K562 (cell line): ENCODE results near the gene GSK3B. TPM values are rescaled to one million over a fixed set of nuclear protein-coding genes. Genes with fewer than 3 reads are reported as not detected.
A peak's percentile ranks its signal among the peaks of the same experiment; 100 is the strongest.

ENCODE experiments used
- ATAC-seq: fragments of 200-7000 bp; cut with Tn5 transposase; 3 replicates; pipeline ENCODE4 v1.9.1; 2020; ENCODE audit warnings: moderate library complexity
- BruUV-seq: library from RNA; stranded (reverse); fragments of 400-500 nt; replicated peaks from 2 replicates; lab custom pipeline; 2021; lab: Mats Ljungman, UMichigan
- CTCF ChIA-PET: fragments of 300-600 bp; formaldehyde crosslinking; extraction: SDS; loops from one replicate; lab custom pipeline; 2021; ENCODE audit warnings: low intra/inter-chr PET ratio; lab: Yijun Ruan, JAX
- POLR2A ChIA-PET: fragments of 300-600, 350-650 bp; sonication (Branson Sonifier 250); formaldehyde crosslinking; extraction: SDS; loops from one replicate; lab custom pipeline; 2021; ENCODE audit warnings: antibody characterized with exemption, inconsistent platforms; lab: Yijun Ruan, JAX
- DNase-seq, 4 experiments: peaks; one replicate each; pipeline versions ENCODE4 v3.0.0 to v3.0.0-alpha.2; 2011 to 2018; ENCODE audit warnings: low spot score in 3 of 4, mixed read lengths in 3 of 4; ENCODE audit errors: extremely low read depth in 1 of 4
- FAIRE-seq: peaks from 2 replicates; lab custom pipeline; 2011; peaks lifted over from hg19 to GRCh38; lab: Jason Lieb, UNC
- H2AFZ ChIP-seq: 2 replicates; pipeline ENCODE4 v1.6.0; 2011; ENCODE audit warnings: low read depth, low read length, control low read depth, inconsistent platforms
- H3K27ac ChIP-seq: fragments of 200-600 bp; 3 replicates; pipeline ENCODE4 v1.8.0; 2011; ENCODE audit warnings: low read depth, mild to moderate bottlenecking, control low read depth, inconsistent platforms, low read length, moderate library complexity, mixed read lengths; ENCODE audit errors: extremely low read depth
- H3K27me3 ChIP-seq, 2 experiments: fragments of 300-600 bp in 1 of 2; 2 replicates in 1 of 2; 3 replicates in 1 of 2; pipeline versions ENCODE4 v1.6.0 to v1.8.0; 2011; ENCODE audit warnings: inconsistent platforms in 2 of 2, low read length in 2 of 2, mild to moderate bottlenecking in 1 of 2, mixed read lengths in 1 of 2, moderate library complexity in 1 of 2; ENCODE audit not compliant: control insufficient read depth in 2 of 2, insufficient read depth in 2 of 2
- H3K36me3 ChIP-seq: fragments of 300-600 bp; 3 replicates; pipeline ENCODE4 v1.8.0; 2011; ENCODE audit warnings: mild to moderate bottlenecking, low read length, inconsistent platforms; ENCODE audit not compliant: control insufficient read depth, insufficient read depth
- H3K4me1 ChIP-seq, 2 experiments: fragments of 200-600 bp in 1 of 2; replicated peaks in 1 of 2; 2 replicates in 1 of 2; 3 replicates in 1 of 2; pipeline versions ENCODE4 v1.5.1 to v1.8.0; 2011; ENCODE audit warnings: inconsistent platforms in 2 of 2, low read length in 2 of 2, mild to moderate bottlenecking in 1 of 2, mixed read lengths in 1 of 2, moderate library complexity in 1 of 2; ENCODE audit not compliant: control insufficient read depth in 2 of 2, insufficient read depth in 2 of 2
- H3K4me2 ChIP-seq: 2 replicates; pipeline ENCODE4 v1.6.1; 2011; ENCODE audit warnings: low read length, control low read depth, inconsistent platforms, mixed read lengths; ENCODE audit not compliant: insufficient read depth
- H3K4me3 ChIP-seq: fragments of 200-600 bp; sonication (generic), shearing (Covaris generic); 2 replicates; pipeline ENCODE4 v1.5.1; 2016; ENCODE audit warnings: control low read depth, inconsistent platforms
- H3K79me2 ChIP-seq: fragments of 200-600 bp; 3 replicates; pipeline ENCODE4 v1.8.0; 2011; ENCODE audit warnings: low read length, inconsistent platforms; ENCODE audit not compliant: control insufficient read depth, insufficient read depth
- H3K9ac ChIP-seq, 2 experiments: 2 replicates each; pipeline versions ENCODE4 v1.6.0 to v1.6.1; 2011; ENCODE audit warnings: low read depth in 2 of 2, low read length in 2 of 2, control low read depth in 1 of 2, inconsistent platforms in 1 of 2, mild to moderate bottlenecking in 1 of 2, mixed read lengths in 1 of 2; ENCODE audit not compliant: insufficient read depth in 1 of 2
- H3K9me1 ChIP-seq: one replicate; pipeline ENCODE4 v1.6.0; 2011; ENCODE audit warnings: inconsistent platforms, mild to moderate bottlenecking, low read length, moderate library complexity; ENCODE audit not compliant: control insufficient read depth, insufficient read depth
- H3K9me3 ChIP-seq: replicated peaks from 2 replicates; pipeline ENCODE4 v1.5.1; 2011; ENCODE audit warnings: low read depth, low read length, inconsistent platforms; ENCODE audit not compliant: control insufficient read depth, insufficient read depth
- H4K20me1 ChIP-seq: replicated peaks from 2 replicates; pipeline ENCODE4 v1.6.1; 2011; ENCODE audit warnings: low read length, inconsistent platforms, mixed read lengths; ENCODE audit not compliant: control insufficient read depth, insufficient read depth
- CHD1 ChIP-seq: fragments of 200-600 bp; sonication (generic); IDR thresholded peaks from one replicate; pipeline ENCODE4 v1.6.1; 2012; ENCODE audit warnings: mild to moderate bottlenecking, moderate library complexity, low read length, inconsistent platforms
- ELF2 ChIP-seq: fragments of 250-450 bp; sonication (Bioruptor Pico); IDR thresholded peaks from 2 replicates; pipeline ENCODE4 v1.5.0; 2021; ENCODE audit warnings: mild to moderate bottlenecking
- FOXK2 ChIP-seq, 2 experiments: fragments of 450-650 bp; IDR thresholded peaks in 1 of 2; conservative IDR thresholded peaks in 1 of 2; 2 replicates each; pipeline ENCODE4 v1.6.1; 2016; ENCODE audit warnings: low read depth in 2 of 2, mild to moderate bottlenecking in 1 of 2
- HDAC2 ChIP-seq: fragments of 450-650 bp; IDR thresholded peaks from 2 replicates; pipeline ENCODE4 v1.6.1; 2016; ENCODE audit warnings: mild to moderate bottlenecking
- MTA2 ChIP-seq: fragments of 450-650 bp; IDR thresholded peaks from 2 replicates; pipeline ENCODE4 v1.6.1; 2016; ENCODE audit warnings: low read depth
- RHOXF2B ChIP-seq: fragments of 250-450 bp; sonication (Bioruptor Pico); conservative IDR thresholded peaks from 2 replicates; pipeline ENCODE4 v1.5.1; 2021
- SMARCA5 ChIP-seq: fragments of 450-650 bp; IDR thresholded peaks from 2 replicates; pipeline ENCODE4 v1.6.1; 2016
- TCFL5 ChIP-seq: fragments of 250-450 bp; sonication (Bioruptor Pico); conservative IDR thresholded peaks from 2 replicates; pipeline ENCODE4 v1.6.1; 2021; ENCODE audit warnings: mild to moderate bottlenecking, moderate library complexity, matching md5 sums
- U2AF2 ChIP-seq: fragments of 200-400 bp; formaldehyde crosslinking; optimal IDR thresholded peaks from 2 replicates; pipeline ENCODE3; 2017; ENCODE audit warnings: low read depth, mild to moderate bottlenecking, low read length
- ZNF197 ChIP-seq: fragments of 200-800 bp; sonication (Bioruptor generic); IDR thresholded peaks from 2 replicates; pipeline ENCODE4 v1.6.1; 2016; ENCODE audit warnings: low read depth, missing genetic modification characterization, missing compliant biosample characterization
- ZNF780A ChIP-seq: fragments of 250-450 bp; sonication (Bioruptor Pico); IDR thresholded peaks from 2 replicates; pipeline ENCODE4 v1.5.0; 2021; ENCODE audit warnings: mild to moderate bottlenecking
- WGBS: fragments of 100-300 bp; shearing (Covaris generic); methylation state at CpG from one replicate; pipeline ENCODE4 v1.1.6; 2016; ENCODE audit warnings: low coverage, mixed read lengths; ENCODE audit not compliant: insufficient coverage; ENCODE audit errors: missing lambda C conversion rate; 5-methylcytosine and 5-hydroxymethylcytosine counted together
- in situ Hi-C: fragments of 300-500 bp; cut with MboI; formaldehyde crosslinking; loops from 4 replicates; pipeline ENCODE4 v1.15.0; 2018; ENCODE audit warnings: inconsistent platforms, mixed read lengths
- intact Hi-C: fragments of 100-400 bp; cut with micrococcal nuclease; formaldehyde crosslinking; loops from 2 replicates; pipeline ENCODE4 v1.14.2; 2022
- polyA plus RNA-seq, 8 experiments: library from polyadenylated mRNA; depleted of rRNA in 4 of 8; stranded (reverse) in 5 of 8; unstranded in 3 of 8; fragments of >200 nt; fragmentation: Nextera tagmentation in 2 of 8; fragmentation: Illumina TruSeq in 1 of 8; extraction: Ambion mirVana in 2 of 8; extraction: Trizol in 1 of 8; gene quantifications; 2 replicates each; pipeline versions ENCODE4 v1.2.1 to v1.2.3, GENCODE V29; 2011 to 2014; ENCODE audit warnings: inconsistent platforms in 1 of 8, missing spikeins in 1 of 8
- total RNA-seq, 7 experiments: library from RNA; depleted of rRNA in 6 of 7; stranded (reverse); fragments of >200 nt in 6 of 7; fragmentation: Illumina TruSeq in 2 of 7; extraction: Trizol in 2 of 7; gene quantifications; 2 replicates each; pipeline versions ENCODE4 v1.2.1 to v1.2.3, GENCODE V29; 2011 to 2021; ENCODE audit warnings: low replicate concordance in 1 of 7
- TF ChIP-seq, protein P1 (sequence below): fragments of 250-450 bp; sonication (Bioruptor Pico); IDR thresholded peaks from 2 replicates; pipeline ENCODE4 v1.5.0; 2021
- TF ChIP-seq, protein P2 (sequence below): sonication (generic); formaldehyde crosslinking; IDR thresholded peaks from 2 replicates; pipeline ENCODE4 v1.8.1; 2023; ENCODE audit warnings: mild to moderate bottlenecking, missing genetic modification reagents, moderate library complexity

The GSK3B gene
- total and polyA plus RNA-seq, 9 of the 15 experiments (the other 6 are each of a cell fraction or from before 2014, with no cell fraction given) = 4.7 to 25.0 (median 18.7) TPM

- TF ChIP-seq, protein P1, sequence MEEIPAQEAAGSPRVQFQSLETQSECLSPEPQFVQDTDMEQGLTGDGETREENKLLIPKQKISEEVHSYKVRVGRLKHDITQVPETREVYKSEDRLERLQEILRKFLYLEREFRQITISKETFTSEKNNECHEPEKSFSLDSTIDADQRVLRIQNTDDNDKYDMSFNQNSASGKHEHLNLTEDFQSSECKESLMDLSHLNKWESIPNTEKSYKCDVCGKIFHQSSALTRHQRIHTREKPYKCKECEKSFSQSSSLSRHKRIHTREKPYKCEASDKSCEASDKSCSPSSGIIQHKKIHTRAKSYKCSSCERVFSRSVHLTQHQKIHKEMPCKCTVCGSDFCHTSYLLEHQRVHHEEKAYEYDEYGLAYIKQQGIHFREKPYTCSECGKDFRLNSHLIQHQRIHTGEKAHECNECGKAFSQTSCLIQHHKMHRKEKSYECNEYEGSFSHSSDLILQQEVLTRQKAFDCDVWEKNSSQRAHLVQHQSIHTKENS (CRISPR knock-in tag) = no peak
- TF ChIP-seq RHOXF2B (CRISPR knock-in tag) (no peak), TCFL5 (CRISPR knock-in tag) (no peak), HDAC2 (no peak), ZNF780A (no peak), SMARCA5 (no peak), MTA2 (no peak), ZNF197 (CRISPR knock-in tag) (no peak)
- TF ChIP-seq, protein P2, sequence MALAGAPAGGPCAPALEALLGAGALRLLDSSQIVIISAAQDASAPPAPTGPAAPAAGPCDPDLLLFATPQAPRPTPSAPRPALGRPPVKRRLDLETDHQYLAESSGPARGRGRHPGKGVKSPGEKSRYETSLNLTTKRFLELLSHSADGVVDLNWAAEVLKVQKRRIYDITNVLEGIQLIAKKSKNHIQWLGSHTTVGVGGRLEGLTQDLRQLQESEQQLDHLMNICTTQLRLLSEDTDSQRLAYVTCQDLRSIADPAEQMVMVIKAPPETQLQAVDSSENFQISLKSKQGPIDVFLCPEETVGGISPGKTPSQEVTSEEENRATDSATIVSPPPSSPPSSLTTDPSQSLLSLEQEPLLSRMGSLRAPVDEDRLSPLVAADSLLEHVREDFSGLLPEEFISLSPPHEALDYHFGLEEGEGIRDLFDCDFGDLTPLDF (CRISPR knock-in tag) = no peak
These were observed 4.5 kb upstream of the GSK3B start (continued) for GRCh38 chr3:120098710-120099109.

DNA sequence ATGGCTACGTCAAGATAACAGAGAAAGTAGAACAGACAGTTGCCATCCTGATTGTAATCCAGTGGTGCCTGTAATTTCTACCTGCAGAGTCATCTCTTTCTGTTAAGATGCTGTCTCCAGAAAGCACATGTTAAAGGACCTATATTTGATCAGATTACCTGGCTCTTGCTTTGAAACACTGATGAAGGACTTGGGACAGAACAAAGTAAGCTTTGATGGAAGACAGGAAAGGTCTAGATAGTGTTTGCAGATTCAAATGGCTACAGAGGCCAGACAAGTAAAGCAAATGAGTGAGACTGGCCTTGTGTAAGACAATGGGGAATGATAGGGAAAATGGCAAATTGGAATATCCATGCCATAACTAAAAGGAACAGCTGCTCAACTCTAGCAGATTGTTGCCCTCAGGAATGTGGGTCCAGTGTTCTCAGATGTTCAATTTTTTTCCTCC lies 1.8 kb upstream of the GSK3B start:
- Histone ChIP-seq H3K79me2 (peaks cover 53% of the 10 kb centered on the region), H3K9me3 (no peaks in the 10 kb centered on the region), H3K4me1 (peaks cover 3 to 10% of the 10 kb centered on the region in 2 experiments; a peak in 3 of 5 replicates), H2AFZ (peak overlapping the region; percentile 87), H3K27ac (peak overlapping the region; percentile 99), H3K9me1 (no peaks in the 10 kb centered on the region), H3K36me3 (peaks cover 7% of the 10 kb centered on the region; the same call in 1 of the 3 replicates), H3K27me3 (no peaks in the 10 kb centered on the region), H3K4me3 (peak overlapping the region; percentile 92), H3K9ac (peak overlapping the region; percentile 98 to 99; a peak in 3 of 4 replicates), H3K4me2 (peak overlapping the region; percentile 89), H4K20me1 (peaks cover 18% of the 10 kb centered on the region)
- WGBS = 0% methylated on average over 1 of the region's 1 CpG
- ATAC-seq (no peak), FAIRE-seq (peak; percentile 57), DNase-seq (no peak)
- intact Hi-C loops = loop anchor here (5.0 to 10.0 kb wide), 3 partner anchors 161 to 459 kb away; partner anchors contain the start of gene LRRC58
- POLR2A ChIA-PET = interaction anchor here (0.7 to 3.5 kb wide), 5 partner anchors 13 to 670 kb away, joined by 3 to 28 read pairs (median 3); no protein-coding TSS in a partner anchor
- CTCF ChIA-PET = no interaction called here
- BruUV-seq = TSS peak; percentile 75
- in situ Hi-C loops = no loop called here
- TF ChIP-seq ELF2 (CRISPR knock-in tag) = 0 out of 2 replicates have a peak, but pooled peaks have one; percentile 19
- TF ChIP-seq U2AF2 = no peak
- no peak for TF ChIP-seq FOXK2 (conservative IDR thresholded peaks at IDR 0.05 in 1 of 2, IDR thresholded peaks at IDR 0.05 in 1 of 2; ENCODE audit: low read depth in 2 of 2)
- peak; percentile 55 for TF ChIP-seq CHD1
